ENCODE measurements around the gene FBLN2. TPM values are rescaled to one million over a fixed set of nuclear protein-coding genes. Genes with fewer than 3 reads are reported as not detected.

The FBLN2 gene
- total and polyA plus RNA-seq, 3 experiments from 2014 or later, result 0.09 to 3.2 (median 0.18) TPM

DNA sequence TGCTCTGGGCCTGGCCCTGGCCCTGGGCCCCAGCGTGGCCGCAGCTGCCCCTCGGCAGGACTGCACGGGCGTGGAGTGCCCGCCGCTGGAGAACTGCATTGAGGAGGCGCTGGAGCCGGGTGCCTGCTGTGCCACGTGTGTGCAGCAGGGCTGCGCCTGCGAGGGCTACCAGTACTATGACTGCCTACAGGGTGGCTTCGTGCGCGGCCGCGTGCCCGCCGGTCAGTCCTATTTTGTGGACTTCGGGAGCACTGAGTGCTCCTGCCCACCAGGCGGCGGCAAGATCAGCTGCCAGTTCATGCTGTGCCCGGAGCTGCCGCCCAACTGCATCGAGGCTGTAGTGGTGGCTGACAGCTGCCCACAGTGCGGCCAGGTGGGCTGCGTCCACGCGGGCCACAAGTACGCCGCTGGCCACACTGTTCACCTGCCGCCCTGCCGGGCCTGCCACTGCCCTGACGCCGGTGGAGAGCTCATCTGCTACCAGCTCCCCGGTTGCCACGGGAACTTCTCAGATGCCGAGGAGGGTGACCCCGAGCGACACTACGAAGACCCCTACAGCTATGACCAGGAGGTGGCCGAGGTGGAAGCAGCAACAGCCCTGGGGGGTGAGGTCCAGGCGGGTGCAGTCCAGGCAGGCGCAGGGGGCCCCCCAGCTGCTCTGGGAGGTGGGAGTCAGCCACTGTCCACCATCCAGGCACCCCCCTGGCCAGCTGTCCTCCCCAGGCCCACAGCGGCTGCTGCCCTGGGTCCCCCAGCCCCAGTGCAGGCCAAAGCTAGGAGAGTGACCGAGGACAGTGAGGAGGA lies 21.7 kb downstream of the FBLN2 start:
- no peak overlapping the region for H3K27ac Mint-ChIP-seq
- Histone ChIP-seq H3K4me3 (ENCODE audit: low read length) (no peak overlapping the region), H3K9me3 (ENCODE audit: low read length) (no peaks in the 10 kb centered on the region), H3K36me3 (ENCODE audit: insufficient read depth, low read length) (no peaks in the 10 kb centered on the region), H3K27ac (ENCODE audit: low read depth, low read length) (no peak overlapping the region), H3K4me1 (ENCODE audit: insufficient read depth, low read length) (no peaks in the 10 kb centered on the region), H3K27me3 (ENCODE audit: insufficient read depth, low read length, poor library complexity, severe bottlenecking) (no peaks in the 10 kb centered on the region)
- H3K9me3 Mint-ChIP-seq, result no peaks in the 10 kb centered on the region
- no peaks in the 10 kb centered on the region for H3K36me3 Mint-ChIP-seq
- peaks cover 12 to 20% of the 10 kb centered on the region in 2 donors for H3K27me3 Mint-ChIP-seq
- peak in 1 of 5 donors; percentile 39 for DNase-seq
- POLR2A ChIA-PET, result no interaction called here
- CTCF ChIA-PET, result no interaction called here
- H3K4me3 Mint-ChIP-seq, result no peak overlapping the region
- H3K4me1 Mint-ChIP-seq, result no peaks in the 10 kb centered on the region

DNA sequence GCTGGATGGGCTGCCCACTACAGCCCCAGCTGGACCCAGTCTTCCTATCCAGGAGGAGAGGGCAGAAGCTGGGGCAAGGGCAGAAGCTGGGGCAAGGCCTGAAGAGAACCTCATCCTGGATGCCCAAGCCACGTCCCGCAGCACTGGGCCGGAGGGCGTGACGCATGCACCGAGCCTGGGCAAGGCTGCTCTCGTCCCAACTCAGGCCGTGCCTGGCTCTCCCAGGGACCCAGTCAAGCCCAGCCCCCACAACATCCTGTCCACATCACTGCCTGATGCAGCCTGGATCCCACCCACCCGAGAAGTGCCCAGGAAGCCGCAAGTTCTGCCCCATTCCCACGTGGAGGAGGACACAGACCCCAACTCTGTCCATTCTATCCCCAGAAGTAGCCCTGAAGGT lies 22.3 kb downstream of the FBLN2 start:
- no peak overlapping the region for H3K4me3 ChIP-seq (ENCODE audit: low read length)
- Mint-ChIP-seq H3K36me3 (no peaks in the 10 kb centered on the region), H3K27ac (no peak overlapping the region), H3K4me3 (no peak overlapping the region), H3K4me1 (no peaks in the 10 kb centered on the region), H3K9me3 (no peaks in the 10 kb centered on the region), H3K27me3 (peaks cover 13 to 20% of the 10 kb centered on the region in 2 donors)
- H3K4me1 ChIP-seq (ENCODE audit: insufficient read depth, low read length), result no peaks in the 10 kb centered on the region
- H3K36me3 ChIP-seq (ENCODE audit: insufficient read depth, low read length), result no peaks in the 10 kb centered on the region
- ChIA-PET POLR2A (no interaction called here), CTCF (no interaction called here)
- no peak overlapping the region for H3K27ac ChIP-seq (ENCODE audit: low read depth, low read length)
- DNase-seq, result peak in 1 of 5 donors; percentile 42
- H3K27me3 ChIP-seq (ENCODE audit: insufficient read depth, low read length, poor library complexity, severe bottlenecking), result no peaks in the 10 kb centered on the region
- no peaks in the 10 kb centered on the region for H3K9me3 ChIP-seq (ENCODE audit: low read length)

DNA sequence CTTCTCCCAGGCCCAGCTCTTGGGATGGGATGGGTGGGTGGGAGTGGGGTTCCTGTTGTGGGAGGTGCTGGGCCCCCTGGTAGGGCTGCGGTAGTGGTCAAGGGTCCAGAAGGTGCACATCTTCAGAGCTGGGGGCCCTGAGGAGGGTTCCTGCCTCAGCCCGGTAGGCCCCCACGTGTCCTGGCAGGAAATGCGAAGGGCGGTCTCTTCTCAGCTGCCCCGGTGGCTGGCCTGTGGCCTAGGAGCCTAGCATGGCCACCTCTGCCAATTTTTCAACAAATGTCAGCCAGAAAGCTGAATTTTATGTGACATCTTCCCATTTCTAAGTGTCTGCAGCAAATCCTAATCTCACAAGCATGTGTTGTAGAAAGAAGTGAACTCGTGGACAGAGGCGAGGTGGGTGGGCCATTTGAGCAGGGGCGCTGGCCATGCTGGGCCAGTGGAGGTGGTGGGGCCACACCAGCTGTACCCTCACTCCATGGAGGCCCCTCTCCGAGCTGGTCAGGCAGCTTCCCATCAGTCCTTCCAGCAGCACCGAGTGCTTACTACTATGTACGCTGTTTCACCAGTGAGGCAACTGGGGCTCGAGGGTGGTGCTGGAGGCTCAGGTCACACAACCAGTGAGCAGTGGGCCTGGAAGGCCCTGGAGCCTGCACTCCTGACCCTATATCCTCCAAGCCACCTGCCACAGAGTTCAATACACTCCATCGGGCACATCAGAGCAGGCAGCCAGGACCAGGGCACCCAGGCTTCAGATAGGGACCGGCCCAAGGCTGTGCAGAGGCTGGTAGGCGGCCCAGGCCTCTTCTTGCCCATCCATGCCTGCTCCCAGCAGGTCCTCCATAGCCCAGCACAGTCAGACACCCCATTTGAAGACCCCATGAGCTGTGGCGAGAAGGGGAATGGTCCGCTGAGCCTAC lies 23.2 kb downstream of the FBLN2 start:
- ChIA-PET POLR2A (no interaction called here), CTCF (no interaction called here)
- Histone ChIP-seq H3K4me3 (ENCODE audit: low read length) (no peak overlapping the region), H3K4me1 (ENCODE audit: insufficient read depth, low read length) (no peaks in the 10 kb centered on the region), H3K36me3 (ENCODE audit: insufficient read depth, low read length) (no peaks in the 10 kb centered on the region), H3K27ac (ENCODE audit: low read depth, low read length) (no peak overlapping the region), H3K9me3 (ENCODE audit: low read length) (no peaks in the 10 kb centered on the region), H3K27me3 (ENCODE audit: insufficient read depth, low read length, poor library complexity, severe bottlenecking) (no peaks in the 10 kb centered on the region)
- Mint-ChIP-seq H3K36me3 (no peaks in the 10 kb centered on the region), H3K4me3 (no peak overlapping the region), H3K27me3 (peaks cover 13 to 17% of the 10 kb centered on the region in 2 donors), H3K27ac (no peak overlapping the region), H3K9me3 (no peaks in the 10 kb centered on the region), H3K4me1 (no peaks in the 10 kb centered on the region)
- peak in 1 of 5 donors; percentile 39 for DNase-seq

DNA sequence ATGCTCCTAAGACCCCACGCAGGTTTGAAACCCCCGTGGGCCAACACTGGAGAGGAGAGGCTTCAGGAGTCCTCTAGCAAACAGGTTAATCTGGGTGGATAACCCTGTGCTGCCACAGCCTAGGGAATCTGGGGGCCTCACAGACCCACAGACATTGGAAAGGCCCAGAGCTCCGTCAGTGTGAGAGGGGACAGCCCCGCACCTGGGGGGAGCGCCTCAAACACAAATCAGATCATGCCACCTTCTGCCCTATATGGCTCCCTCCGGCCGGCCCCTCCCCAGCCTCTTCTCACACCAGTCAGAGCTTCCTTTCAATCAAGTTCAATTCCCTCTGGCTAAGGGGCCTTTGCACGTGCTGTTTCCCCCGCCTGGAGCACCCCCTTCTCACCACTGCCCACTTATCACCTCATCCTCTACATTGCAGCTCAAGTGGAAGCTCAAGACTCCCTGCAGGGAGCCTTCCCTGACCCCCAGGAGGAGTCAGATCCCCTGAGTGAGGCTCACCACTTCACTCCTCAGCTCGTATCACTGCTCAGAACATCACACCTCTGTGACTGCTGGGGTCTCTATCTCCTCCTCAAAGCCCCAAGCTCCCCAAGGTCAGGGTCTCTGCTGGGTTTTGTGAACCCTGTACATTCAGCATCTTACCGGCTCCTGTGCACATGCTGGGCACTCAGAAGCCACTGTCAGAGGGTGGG lies 24.1 kb downstream of the FBLN2 start:
- no peaks in the 10 kb centered on the region for H3K36me3 Mint-ChIP-seq
- H3K36me3 ChIP-seq (ENCODE audit: insufficient read depth, low read length), result no peaks in the 10 kb centered on the region
- ChIA-PET CTCF (no interaction called here), POLR2A (no interaction called here)
- H3K27me3 ChIP-seq (ENCODE audit: insufficient read depth, low read length, poor library complexity, severe bottlenecking), result no peaks in the 10 kb centered on the region
- no peaks in the 10 kb centered on the region for H3K4me1 Mint-ChIP-seq
- H3K9me3 Mint-ChIP-seq, result no peaks in the 10 kb centered on the region
- peak in 1 of 5 donors; percentile 17 for DNase-seq
- H3K9me3 ChIP-seq (ENCODE audit: low read length), result no peaks in the 10 kb centered on the region
- no peak overlapping the region for H3K4me3 Mint-ChIP-seq
- H3K27ac ChIP-seq (ENCODE audit: low read depth, low read length), result no peak overlapping the region
- no peak overlapping the region for H3K27ac Mint-ChIP-seq
- H3K4me1 ChIP-seq (ENCODE audit: insufficient read depth, low read length), result no peaks in the 10 kb centered on the region
- H3K27me3 Mint-ChIP-seq, result peaks cover 13 to 17% of the 10 kb centered on the region in 2 donors
- no peak overlapping the region for H3K4me3 ChIP-seq (ENCODE audit: low read length)

DNA sequence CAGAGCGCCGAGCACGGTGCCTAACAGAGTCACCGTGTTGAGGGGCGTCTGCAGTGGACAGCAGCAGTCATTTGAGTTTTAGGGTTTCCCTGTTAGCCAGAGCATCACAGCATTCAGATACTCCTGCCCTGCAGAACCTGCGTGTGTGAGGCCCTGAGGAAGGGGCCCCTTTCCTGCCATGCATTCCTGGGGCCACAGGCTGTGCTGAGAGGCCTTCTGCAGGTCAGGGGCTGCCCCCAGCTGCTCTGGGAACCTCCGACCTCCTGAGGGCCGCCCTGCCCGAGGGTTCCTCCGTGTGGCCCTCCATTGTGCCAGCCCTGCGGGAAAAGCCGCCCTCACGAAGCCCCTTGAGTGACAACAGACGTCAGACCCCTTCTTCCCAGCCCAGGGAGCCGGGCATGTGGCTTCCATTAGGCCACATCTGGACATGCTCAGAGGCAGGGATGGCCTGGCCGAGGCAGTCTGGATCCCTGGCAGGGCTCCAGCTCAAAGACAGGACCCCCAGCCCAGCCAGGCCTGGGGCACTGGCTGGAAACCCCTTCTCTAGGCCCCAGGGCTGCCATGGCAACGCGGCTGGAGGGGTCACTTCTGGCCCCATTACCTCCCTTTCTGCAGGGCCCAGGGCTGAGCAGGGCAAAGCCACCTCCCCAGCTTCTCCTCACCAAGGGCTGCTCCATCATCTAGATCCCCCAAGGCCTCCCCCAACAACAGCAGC lies 25.3 kb downstream of the FBLN2 start:
- ChIA-PET POLR2A (no interaction called here), CTCF (no interaction called here)
- H3K9me3 ChIP-seq (ENCODE audit: low read length), result no peaks in the 10 kb centered on the region

DNA sequence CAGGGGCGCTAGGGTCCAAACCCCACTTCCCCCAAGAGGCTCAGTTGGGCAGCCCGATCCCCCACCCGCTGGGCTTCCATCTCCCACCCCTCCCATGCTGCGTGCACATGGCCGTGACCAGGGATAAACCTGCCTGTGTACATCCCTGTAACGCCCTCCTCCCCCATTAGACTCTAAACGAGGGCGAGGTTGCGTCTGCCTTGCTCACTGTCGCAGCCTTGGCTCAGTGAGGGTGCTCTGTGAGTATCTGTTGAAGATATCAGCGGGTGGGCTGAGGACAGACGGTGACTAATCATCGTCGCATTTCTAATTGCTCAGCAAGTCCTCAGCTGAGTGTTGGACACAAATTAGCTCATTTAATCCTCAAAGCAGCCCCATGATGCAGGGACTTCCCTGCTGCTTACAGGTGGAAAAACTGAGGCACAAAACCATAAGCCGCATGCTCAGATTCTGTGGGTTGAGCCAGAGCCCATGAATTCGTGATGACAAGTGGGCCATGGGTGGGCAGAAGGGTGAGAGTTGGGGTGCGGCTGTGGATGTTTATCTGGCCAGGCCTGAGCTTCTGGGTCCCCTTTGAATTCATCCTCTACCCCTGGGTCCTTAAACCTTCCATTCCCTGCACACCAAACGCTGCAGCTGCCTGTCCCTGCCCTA lies 26.0 kb downstream of the FBLN2 start:
- peak in 1 of 5 donors; percentile 12 for DNase-seq
- Histone ChIP-seq H3K27ac (ENCODE audit: low read depth, low read length) (no peak overlapping the region), H3K9me3 (ENCODE audit: low read length) (no peaks in the 10 kb centered on the region), H3K36me3 (ENCODE audit: insufficient read depth, low read length) (no peaks in the 10 kb centered on the region), H3K27me3 (ENCODE audit: insufficient read depth, low read length, poor library complexity, severe bottlenecking) (no peaks in the 10 kb centered on the region), H3K4me1 (ENCODE audit: insufficient read depth, low read length) (no peaks in the 10 kb centered on the region), H3K4me3 (ENCODE audit: low read length) (no peak overlapping the region)
- Mint-ChIP-seq H3K4me1 (no peaks in the 10 kb centered on the region), H3K36me3 (no peaks in the 10 kb centered on the region), H3K27ac (peak overlapping the region in 1 of 8 donors; percentile 24), H3K4me3 (no peak overlapping the region), H3K9me3 (no peaks in the 10 kb centered on the region), H3K27me3 (peaks cover 10 to 11% of the 10 kb centered on the region in 2 donors)
- CTCF ChIA-PET, result no interaction called here
- POLR2A ChIA-PET, result no interaction called here

More for the DNA sequence above, 25.3 kb downstream of the FBLN2 start:
- Histone ChIP-seq H3K4me1 (ENCODE audit: insufficient read depth, low read length) (no peaks in the 10 kb centered on the region), H3K36me3 (ENCODE audit: insufficient read depth, low read length) (no peaks in the 10 kb centered on the region), H3K27ac (ENCODE audit: low read depth, low read length) (no peak overlapping the region), H3K27me3 (ENCODE audit: insufficient read depth, low read length, poor library complexity, severe bottlenecking) (no peaks in the 10 kb centered on the region), H3K4me3 (ENCODE audit: low read length) (no peak overlapping the region)
- H3K36me3 Mint-ChIP-seq, result no peaks in the 10 kb centered on the region
- no peak overlapping the region for H3K4me3 Mint-ChIP-seq
- peak in 1 of 5 donors; percentile 33 for DNase-seq
- H3K27me3 Mint-ChIP-seq, result peaks cover 8 to 9% of the 10 kb centered on the region in 2 donors
- no peak overlapping the region for H3K27ac Mint-ChIP-seq
- H3K9me3 Mint-ChIP-seq, result no peaks in the 10 kb centered on the region
- H3K4me1 Mint-ChIP-seq, result no peaks in the 10 kb centered on the region

DNA sequence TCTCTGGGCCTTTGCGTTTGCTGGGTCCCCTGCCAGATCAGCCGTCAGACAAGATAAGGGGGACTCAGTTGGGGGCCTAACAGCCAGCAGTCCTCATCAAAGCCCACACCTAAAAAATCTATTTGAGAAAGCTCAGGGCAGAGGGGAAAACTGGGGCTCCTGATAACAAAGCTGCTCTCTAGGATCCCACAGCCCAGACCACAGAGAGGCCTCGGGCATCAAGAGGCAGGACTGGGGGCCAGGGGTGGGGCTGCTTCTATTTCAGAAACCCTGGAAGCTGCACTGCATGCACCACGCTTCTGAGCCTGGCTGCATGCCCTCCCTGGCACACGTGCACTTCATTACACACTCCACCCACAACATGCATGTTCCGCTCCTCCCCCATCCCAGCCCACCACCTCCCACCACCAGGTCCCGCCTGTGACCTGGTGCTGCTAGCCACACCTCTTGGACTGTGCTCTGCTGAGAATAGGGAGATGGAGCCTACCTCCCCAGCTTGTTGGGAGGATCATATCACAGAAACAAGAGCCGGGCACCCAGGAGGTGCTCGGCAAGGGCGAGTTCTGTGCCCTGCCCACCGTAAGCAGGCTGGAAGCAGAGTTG lies 26.6 kb downstream of the FBLN2 start:
- Histone ChIP-seq H3K4me1 (ENCODE audit: insufficient read depth, low read length) (no peaks in the 10 kb centered on the region), H3K36me3 (ENCODE audit: insufficient read depth, low read length) (no peaks in the 10 kb centered on the region), H3K27ac (ENCODE audit: low read depth, low read length) (no peak overlapping the region), H3K4me3 (ENCODE audit: low read length) (no peak overlapping the region), H3K27me3 (ENCODE audit: insufficient read depth, low read length, poor library complexity, severe bottlenecking) (no peaks in the 10 kb centered on the region), H3K9me3 (ENCODE audit: low read length) (no peaks in the 10 kb centered on the region)
- Mint-ChIP-seq H3K4me3 (no peak overlapping the region), H3K27me3 (peaks cover 10 to 17% of the 10 kb centered on the region in 2 donors), H3K4me1 (no peaks in the 10 kb centered on the region), H3K27ac (no peak overlapping the region), H3K9me3 (no peaks in the 10 kb centered on the region), H3K36me3 (no peaks in the 10 kb centered on the region)
- ChIA-PET POLR2A (no interaction called here), CTCF (no interaction called here)
- peak in 1 of 5 donors; percentile 15 for DNase-seq

Measured in CD8-positive, alpha-beta memory T cell (primary cell).